GM10847 (cell line): ENCODE measurements around the gene FGR.

Source experiments
- POLR2A ChIP-seq: IDR thresholded peaks from 2 replicates; pipeline ENCODE4 v1.6.1; 2011; ENCODE audit not compliant: insufficient read length; ENCODE audit errors: extremely low read depth

Gene FGR

GRCh38 chr1:27634985-27635367 is at the start of gene FGR:
Gene FGR, minus strand, starts transcription at chr1:27635185. Its CDS starts 11,269 bp downstream, at chr1:27623916.
- no peak for TF ChIP-seq POLR2A

DNA sequence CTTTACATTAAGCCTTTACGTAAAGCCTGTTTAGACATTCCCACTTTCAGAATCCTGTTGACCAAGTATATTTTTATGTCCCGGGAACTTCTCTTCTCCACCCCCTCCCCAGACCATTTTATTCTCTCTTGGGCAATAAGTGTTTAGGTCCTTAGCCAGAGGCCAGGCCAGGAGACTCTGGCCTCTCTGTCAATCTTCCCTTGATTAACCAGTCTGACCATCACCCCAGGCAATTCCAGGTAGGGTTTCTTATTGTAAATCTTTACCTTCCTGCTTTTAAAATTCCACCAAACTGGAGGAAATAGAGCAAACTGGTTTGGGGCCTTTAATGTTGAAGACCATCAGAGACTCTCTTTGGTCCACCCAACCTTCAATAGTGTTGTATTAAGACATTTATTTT is 49.2 kb upstream of the FGR start:
- TF ChIP-seq POLR2A, result no peak

GRCh38 chr1:27682351-27682944 is 47.5 kb upstream of the FGR start:
- no peak for TF ChIP-seq POLR2A

GRCh38 chr1:27678747-27679146 is 43.8 kb upstream of the FGR start:
- no peak for TF ChIP-seq POLR2A

DNA sequence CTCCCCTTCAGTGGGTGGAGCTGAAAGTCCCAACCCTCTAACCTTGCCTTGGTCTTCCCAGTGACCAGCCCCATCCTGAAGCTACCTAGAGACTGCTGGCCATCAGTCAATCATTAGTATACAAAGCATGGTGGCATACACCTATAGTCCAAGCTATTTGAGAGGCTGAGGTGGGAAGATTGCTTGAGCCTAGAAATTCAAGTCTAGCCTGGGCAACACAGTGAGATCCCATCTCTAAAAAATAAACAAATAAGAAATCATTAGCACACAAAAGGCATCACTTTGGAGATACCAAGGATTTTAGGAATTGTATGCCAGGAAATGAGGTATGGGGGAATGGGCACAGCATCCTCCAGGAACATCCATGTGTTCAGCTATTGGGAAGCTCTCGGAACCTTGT is 41.4 kb upstream of the FGR start:
- TF ChIP-seq POLR2A, result no peak

- no peak for TF ChIP-seq POLR2A
Observed at GRCh38 chr1:27672750-27673112, 37.7 kb upstream of the FGR start.

GRCh38 chr1:27671964-27672749 is 37.2 kb upstream of the FGR start, which contains the start of gene IFI6:
Gene IFI6, minus strand, starts transcription at chr1:27672192. Its CDS starts 2,878 bp downstream, at chr1:27669314.
- TF ChIP-seq POLR2A, result peak; percentile 91

DNA sequence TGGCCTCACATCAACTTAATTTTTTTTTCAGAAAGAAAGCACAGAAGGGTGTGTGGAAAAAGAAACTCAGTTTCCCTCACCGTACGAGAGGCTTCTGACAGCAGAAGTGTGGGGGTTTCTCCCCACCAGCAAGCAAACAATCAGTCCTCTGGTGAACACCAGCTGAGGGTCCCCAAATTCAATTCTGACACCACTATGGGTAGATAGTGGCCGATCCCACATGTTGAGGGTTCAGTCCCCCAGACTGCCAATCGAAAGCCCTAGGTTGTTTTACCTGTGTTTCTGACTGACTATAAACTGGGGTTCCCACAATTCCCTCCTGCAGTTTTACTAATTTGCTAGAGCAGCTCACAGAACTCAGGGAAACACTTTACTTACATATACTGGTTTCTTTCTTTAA is 34.9 kb upstream of the FGR start:
- TF ChIP-seq POLR2A, result no peak

GRCh38 chr1:27668808-27669723 is 34.1 kb upstream of the FGR start:
- no peak for TF ChIP-seq POLR2A

DNA sequence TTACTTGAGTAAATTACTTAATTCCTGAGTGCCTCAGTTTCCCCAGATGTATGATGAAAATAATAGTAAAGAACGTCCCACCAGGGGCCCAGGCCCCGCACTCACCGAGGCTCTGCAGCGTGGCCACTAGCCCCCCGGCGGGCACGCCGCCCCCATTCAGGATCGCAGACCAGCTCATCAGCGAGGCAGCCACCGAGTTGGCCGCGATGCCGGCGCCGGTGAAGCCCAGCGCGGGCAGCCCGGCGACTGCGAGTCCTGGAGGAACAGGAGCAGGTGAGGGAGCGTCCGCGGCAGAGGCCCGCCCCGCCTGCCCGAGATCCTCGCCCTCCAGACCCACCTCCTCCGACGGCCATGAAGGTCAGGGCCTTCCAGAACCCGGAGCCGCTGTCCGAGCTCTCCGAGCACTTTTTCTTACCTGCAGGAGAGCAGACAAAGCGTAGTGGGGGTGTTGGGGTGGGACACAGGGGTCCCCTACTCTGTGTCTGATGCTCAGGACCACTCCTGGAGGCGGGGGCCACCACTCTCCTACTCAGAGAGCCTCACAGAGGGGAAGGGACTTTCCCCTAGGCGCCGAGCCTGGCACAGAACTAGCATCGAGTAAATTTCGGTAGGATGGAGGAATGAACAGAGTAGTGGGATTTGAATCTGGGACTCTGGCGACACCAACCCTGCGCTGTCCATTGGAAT is 33.3 kb upstream of the FGR start:
- TF ChIP-seq POLR2A, result no peak

GRCh38 chr1:27666791-27667254 is 31.8 kb upstream of the FGR start:
- no peak for TF ChIP-seq POLR2A

- no peak for TF ChIP-seq POLR2A
Observed at GRCh38 chr1:27666294-27666693, 31.3 kb upstream of the FGR start.

GRCh38 chr1:27665016-27665651 is 30.1 kb upstream of the FGR start:
- no peak for TF ChIP-seq POLR2A

DNA sequence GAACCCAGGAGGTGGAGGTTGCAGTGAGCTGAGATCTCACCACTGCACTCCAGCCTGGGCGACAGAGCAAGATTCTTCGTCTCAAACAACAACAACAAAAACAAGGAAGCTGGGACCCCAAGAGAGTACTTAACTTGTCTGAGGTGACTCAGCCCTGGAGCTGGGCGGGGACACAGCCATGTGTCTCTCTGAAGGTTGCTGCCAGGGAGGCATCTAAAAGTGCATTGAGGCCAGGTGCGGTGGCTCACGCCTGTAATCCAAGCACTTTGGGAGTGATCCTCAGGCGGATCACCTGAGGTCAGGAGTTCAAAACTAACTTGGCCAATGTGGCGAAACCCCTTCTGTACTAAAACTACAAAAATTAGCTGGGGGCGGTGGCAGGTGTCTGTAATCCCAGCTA is 29.3 kb upstream of the FGR start:
- TF ChIP-seq POLR2A, result no peak
